Natural killer cell treated with Interleukin-12 subunit alpha and Interleukin-12 subunit beta and Interleukin-15 and Interleukin-18, amount 100 ng/mL, for 72 hours (primary cell): ENCODE data around the gene TRAF1. TPM values are rescaled to one million over a fixed set of nuclear protein-coding genes. Genes with fewer than 3 reads are reported as not detected.

Source experiments
- ATAC-seq, 2 donors: fragments of 150-1000 bp; cut with Tn5 transposase in 1 of 2; sonication (Bioruptor Pico), chemical (Tn5 transposase) in 1 of 2; 2 replicates each; pipeline ENCODE4 v1.10.0; 2021
- DNase-seq: peaks from one replicate; pipeline ENCODE4 v3.0.0; 2022; ENCODE audit warnings: low spot score
- H3K27ac Mint-ChIP-seq, 2 donors: 1 replicate in 1 of 2; 2 replicates in 1 of 2; pipeline ENCODE4 v1.8.0; 2022; ENCODE audit warnings: mixed read lengths in 2 of 2, mild to moderate bottlenecking in 1 of 2, moderate library complexity in 1 of 2
- H3K27me3 Mint-ChIP-seq, 2 donors: 1 replicate in 1 of 2; 2 replicates in 1 of 2; pipeline ENCODE4 v1.8.0; 2022; ENCODE audit warnings: mixed read lengths in 2 of 2
- H3K36me3 Mint-ChIP-seq: one replicate; pipeline ENCODE4 v1.8.0; 2022; ENCODE audit warnings: mixed read lengths
- H3K4me1 Mint-ChIP-seq, 2 donors: 1 replicate in 1 of 2; 2 replicates in 1 of 2; pipeline ENCODE4 v1.8.0; 2022; ENCODE audit warnings: low read depth in 2 of 2, mixed read lengths in 2 of 2, mild to moderate bottlenecking in 1 of 2
- H3K4me3 Mint-ChIP-seq: one replicate; pipeline ENCODE4 v1.8.0; 2022; ENCODE audit warnings: mixed read lengths
- H3K9me3 Mint-ChIP-seq: 2 replicates; pipeline ENCODE4 v1.8.0; 2022; ENCODE audit warnings: mixed read lengths
- total RNA-seq, 2 donors: library from RNA; stranded (reverse); gene quantifications; one replicate each; pipeline ENCODE4 v1.2.3, GENCODE V29; 2022

TRAF1 gene
- total RNA-seq, 2 donors from 2014 or later = 145 to 375 TPM

DNA sequence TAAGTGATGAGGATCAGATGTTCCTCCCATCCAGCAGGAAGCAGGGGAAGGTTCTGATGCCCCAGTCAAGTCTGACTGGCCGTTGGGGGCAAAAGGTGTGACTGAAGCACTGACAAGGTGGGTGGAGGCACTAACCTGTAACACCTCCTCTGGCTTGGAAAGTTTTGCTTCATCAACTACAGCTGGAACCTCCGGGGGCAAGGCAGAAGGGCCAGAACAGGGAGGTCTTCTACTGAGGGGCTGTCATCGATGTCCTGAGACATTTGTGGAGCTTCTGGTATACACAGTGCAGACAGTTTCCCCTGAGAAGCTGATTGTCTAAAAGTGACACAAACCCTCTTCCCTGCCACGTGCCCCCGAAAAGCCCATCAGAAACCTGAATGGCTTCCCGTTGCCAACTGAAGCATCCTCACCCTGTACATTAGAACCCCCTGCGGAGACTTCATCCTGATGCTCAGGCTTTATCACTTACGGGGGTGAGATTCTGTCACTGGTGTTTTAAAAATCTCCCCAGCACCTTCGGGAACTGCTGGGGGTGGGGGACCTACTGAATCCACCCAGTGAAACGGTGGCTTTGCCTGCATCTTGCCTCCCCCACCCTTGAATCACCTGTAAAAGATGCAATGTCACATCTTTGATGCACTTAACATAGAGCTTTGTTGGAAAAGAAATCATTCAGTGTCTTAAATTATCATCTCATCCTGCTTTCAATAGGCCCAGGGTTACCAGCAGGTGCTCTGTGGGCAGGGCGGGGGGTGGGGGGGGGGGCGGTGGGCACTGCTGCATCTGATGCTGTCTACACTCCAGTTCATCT is 24.6 kb downstream of the TRAF1 start:
- Mint-ChIP-seq H3K27ac (peak overlapping the region; percentile 57 to 86), H3K27me3 (no peaks in the 10 kb centered on the region), H3K4me3 (no peak overlapping the region), H3K4me1 (peaks cover 42 to 52% of the 10 kb centered on the region in 2 donors), H3K36me3 (peaks cover 24% of the 10 kb centered on the region), H3K9me3 (no peaks in the 10 kb centered on the region)
- ATAC-seq = no peak
- no peak for DNase-seq

DNA sequence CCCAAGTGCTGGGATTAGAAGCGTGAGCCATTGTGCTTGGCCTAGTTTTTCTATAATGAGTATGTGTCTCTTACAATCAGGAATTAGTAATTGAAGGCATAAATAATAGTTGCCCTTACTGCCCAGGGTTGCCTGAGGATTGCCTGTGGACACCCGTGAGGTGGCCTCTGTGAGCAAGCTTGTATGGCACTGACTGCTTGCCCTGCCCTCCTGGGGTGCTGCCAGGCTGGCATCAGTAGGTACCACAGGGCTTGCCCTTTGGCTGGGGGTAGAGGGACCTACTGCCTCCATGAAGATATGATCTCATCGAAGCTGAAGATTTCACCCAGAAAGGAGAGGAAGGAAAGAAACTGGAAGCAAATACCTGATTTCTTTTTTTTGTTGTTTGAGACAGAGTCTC is 25.8 kb downstream of the TRAF1 start:
- no peak for ATAC-seq
- H3K4me3 Mint-ChIP-seq = no peak overlapping the region
- no peak for DNase-seq
- peaks cover 16% of the 10 kb centered on the region for H3K36me3 Mint-ChIP-seq
- no peaks in the 10 kb centered on the region for H3K9me3 Mint-ChIP-seq
- H3K27me3 Mint-ChIP-seq = no peaks in the 10 kb centered on the region
- peaks cover 34 to 53% of the 10 kb centered on the region in 2 donors for H3K4me1 Mint-ChIP-seq
- H3K27ac Mint-ChIP-seq = peak overlapping the region; percentile 57 to 86

DNA sequence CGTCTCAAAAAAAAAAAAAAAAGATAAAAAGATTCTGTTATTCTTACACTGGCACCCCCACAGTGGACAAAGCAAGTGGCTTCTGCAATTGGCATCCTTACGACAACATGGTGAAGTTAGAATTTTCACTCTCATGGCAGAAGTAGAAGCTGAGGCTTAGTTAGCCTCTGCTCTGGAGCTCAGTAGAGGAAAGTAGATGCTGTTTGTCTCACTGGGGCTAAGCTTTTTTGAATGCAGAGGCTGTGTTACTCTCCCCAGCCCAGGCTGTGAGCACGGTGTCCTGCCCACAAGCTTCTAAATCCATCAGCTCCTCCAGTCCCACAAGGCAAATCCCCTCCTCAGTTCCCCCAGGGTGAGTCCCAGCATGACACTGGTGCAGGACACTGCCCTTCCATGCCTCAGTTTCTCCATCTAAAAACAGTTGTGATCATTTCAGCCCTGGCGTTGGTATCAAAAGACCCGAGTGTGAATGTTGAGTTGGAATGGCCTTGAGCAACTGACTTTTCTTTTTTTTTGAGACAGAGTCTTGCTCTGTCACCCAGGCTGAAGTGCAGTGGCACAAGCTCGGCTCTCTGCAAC is 27.0 kb downstream of the TRAF1 start:
- H3K4me1 Mint-ChIP-seq = peaks cover 28 to 41% of the 10 kb centered on the region in 2 donors
- DNase-seq = no peak
- peak overlapping the region; percentile 57 to 86 for H3K27ac Mint-ChIP-seq
- H3K4me3 Mint-ChIP-seq = no peak overlapping the region
- H3K9me3 Mint-ChIP-seq = no peaks in the 10 kb centered on the region
- no peak for ATAC-seq
- H3K36me3 Mint-ChIP-seq = peaks cover 16% of the 10 kb centered on the region
- no peaks in the 10 kb centered on the region for H3K27me3 Mint-ChIP-seq

DNA sequence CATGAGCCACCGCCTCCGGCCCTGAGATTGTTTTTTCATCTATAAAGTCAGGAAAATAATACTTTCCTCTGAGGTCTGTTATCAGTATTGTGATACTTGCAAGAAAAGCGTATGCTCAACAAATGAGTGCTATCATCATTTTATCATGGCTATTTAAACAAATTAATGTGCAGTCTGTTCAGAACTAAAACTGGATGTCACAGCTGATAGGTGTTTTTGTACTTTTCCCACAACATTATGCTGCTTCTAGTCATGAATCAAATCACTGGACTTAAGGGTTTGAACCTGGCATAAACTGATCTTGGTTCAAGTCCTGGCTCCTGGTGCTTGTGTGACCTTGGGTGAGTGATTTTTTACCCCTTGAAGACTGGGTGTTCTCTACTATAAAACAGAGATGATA is 28.2 kb downstream of the TRAF1 start:
- Mint-ChIP-seq H3K27me3 (no peaks in the 10 kb centered on the region), H3K4me3 (no peak overlapping the region), H3K4me1 (peaks cover 27 to 38% of the 10 kb centered on the region in 2 donors)

DNA sequence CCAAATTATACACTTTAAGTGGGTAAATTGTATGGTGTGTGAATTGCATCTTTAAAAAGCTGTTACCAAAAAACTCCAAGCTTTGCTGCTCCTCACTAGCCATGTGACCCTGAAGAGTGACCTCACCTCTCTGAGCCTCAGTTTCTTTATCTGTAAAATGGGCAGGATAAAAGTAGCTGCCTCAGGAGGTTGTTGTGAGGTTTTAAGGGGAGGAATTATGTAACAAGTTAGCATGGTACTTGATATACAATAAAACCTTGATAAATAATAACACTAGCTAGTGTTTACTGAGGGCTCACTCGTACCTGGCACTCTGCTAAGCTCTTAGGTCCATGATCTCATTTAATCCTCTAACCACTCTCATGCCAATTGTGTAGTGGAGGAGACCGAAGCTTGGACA is 30.6 kb downstream of the TRAF1 start:
- no peak for DNase-seq
- H3K9me3 Mint-ChIP-seq = no peaks in the 10 kb centered on the region
- peak overlapping the region; percentile 26 to 50 for H3K27ac Mint-ChIP-seq
- peaks cover 6% of the 10 kb centered on the region for H3K36me3 Mint-ChIP-seq
- no peak for ATAC-seq
- peaks cover 39 to 42% of the 10 kb centered on the region in 2 donors for H3K4me1 Mint-ChIP-seq
- no peaks in the 10 kb centered on the region for H3K27me3 Mint-ChIP-seq
- no peak overlapping the region for H3K4me3 Mint-ChIP-seq

More for the DNA sequence above, 28.2 kb downstream of the TRAF1 start:
- H3K36me3 Mint-ChIP-seq = peaks cover 14% of the 10 kb centered on the region
- ATAC-seq = no peak
- H3K27ac Mint-ChIP-seq = peak overlapping the region; percentile 57 to 84
- no peaks in the 10 kb centered on the region for H3K9me3 Mint-ChIP-seq
- no peak for DNase-seq

DNA sequence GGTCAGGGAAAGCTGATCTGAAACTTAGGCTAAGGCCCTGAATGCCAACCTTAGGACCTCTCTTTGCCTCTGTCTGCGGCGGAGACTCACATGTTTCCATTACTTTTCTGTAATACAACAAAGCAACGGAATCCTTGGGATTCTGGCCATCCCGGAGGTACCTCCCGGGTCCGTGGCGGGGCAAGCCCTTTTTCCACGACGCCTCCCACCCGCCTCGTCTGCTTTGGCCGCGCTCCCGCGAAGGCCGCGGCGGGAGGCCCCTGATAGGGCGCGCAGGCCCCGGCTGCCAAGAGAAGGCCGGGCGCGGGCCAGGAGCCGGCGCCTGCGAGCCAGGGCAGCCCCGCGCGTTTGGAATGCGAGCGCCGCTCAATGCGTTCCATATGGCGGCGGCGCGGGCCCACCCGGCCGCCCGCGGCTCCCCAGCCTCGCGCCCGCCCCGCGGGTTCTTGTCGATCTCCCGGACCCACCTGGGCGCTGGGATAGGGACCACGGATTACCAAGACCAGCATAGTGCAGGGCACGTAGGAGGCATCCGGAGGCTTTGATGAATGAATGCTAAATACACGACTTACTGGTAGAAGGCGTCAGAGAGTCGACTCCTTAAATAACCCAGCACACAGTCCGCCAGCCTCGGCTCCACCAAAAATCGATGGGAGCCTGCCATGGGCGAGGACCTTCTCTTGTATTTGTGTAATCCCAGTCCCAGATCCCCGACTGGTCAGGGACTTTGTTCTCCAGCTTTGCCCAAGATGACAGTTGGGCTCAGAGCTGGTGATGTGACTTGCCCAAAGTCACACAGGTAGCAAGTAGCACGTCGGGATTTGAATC is 32.1 kb downstream of the TRAF1 start:
- H3K4me3 Mint-ChIP-seq = no peak overlapping the region
- no peaks in the 10 kb centered on the region for H3K36me3 Mint-ChIP-seq
- DNase-seq (no peak), ATAC-seq (no peak)
- H3K27ac Mint-ChIP-seq = peak overlapping the region; percentile 26 to 86
- H3K4me1 Mint-ChIP-seq = peaks cover 40 to 42% of the 10 kb centered on the region in 2 donors
- H3K27me3 Mint-ChIP-seq = no peaks in the 10 kb centered on the region
- H3K9me3 Mint-ChIP-seq = no peaks in the 10 kb centered on the region

DNA sequence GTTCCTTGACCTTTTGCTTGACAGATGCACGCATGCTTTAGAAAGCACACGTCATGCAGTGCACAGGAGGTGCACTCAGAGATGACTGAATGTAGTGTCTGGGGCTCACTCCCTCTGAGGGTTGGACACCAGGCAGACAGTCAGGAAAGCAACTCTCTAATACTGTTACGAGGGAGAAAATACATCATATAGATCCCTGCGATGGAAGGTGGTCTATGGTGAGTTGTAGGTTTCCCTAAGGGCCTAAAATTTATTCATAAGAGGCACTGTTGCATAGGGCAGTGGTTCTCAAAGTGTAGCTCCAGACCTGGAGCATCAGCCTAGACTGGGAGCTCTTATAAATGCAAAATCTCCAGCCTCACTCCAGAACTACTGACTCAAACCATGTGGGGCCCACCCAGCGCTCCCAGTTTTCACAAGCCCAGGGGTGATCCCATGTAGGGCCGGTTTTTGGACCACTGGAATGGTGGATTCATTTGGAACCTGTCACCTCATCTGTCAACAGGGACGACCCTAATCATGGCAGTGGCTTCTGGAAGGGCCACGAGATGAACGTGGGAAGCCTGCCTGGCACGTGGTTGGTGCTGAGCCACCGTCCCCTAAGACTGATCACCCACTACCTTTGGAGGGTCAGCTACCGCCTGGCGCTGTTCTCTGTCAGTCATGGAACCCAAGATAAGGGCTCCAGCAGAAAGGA is 32.8 kb downstream of the TRAF1 start:
- H3K27ac Mint-ChIP-seq = peak overlapping the region; percentile 78 to 86
- no peak for ATAC-seq
- H3K4me3 Mint-ChIP-seq = peak overlapping the region; percentile 44
- H3K27me3 Mint-ChIP-seq = no peaks in the 10 kb centered on the region
- no peaks in the 10 kb centered on the region for H3K9me3 Mint-ChIP-seq
- no peaks in the 10 kb centered on the region for H3K36me3 Mint-ChIP-seq
- peaks cover 41 to 45% of the 10 kb centered on the region in 2 donors for H3K4me1 Mint-ChIP-seq
- no peak for DNase-seq

DNA sequence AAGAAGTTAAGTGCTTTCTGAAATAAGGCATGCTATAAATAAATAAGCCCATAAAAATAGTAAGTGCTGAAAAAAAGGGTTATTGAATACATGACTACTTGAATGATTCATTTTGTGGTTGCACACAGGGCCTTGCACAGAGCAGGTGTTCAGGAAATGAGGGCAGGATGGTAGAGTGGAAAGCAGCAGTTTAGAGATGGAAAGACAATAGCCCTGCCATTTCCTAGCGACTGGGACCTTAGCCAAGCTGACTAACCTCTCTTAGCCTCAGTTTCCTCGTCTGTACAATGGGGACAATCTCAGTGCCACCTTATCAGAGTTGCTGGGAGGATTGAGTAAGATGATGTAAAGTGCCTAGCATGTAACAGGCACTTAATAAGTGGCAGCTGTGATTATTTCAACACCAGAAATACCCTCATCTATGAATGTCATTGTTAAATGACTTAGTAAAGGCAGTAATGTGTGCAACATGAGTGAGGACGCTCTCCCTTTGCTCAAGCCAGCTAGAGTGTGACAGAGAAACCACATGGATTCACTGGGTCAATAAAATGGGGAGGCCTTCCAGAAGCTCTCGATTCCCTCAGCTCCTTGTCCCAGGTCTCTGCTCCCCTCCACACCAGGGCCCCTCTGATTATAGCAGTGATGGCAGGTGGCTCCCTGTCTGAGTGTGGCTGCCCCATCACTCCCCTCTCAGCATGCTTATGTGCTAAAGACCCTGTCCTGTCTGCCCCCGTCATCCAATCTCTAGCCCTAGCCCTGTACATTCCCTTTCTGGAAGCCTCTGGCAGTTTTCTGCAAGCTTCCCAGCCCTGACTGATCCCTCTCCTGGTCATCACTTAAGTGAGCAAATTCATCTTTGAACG is 33.6 kb downstream of the TRAF1 start:
- DNase-seq (no peak), ATAC-seq (peak; percentile 71 to 83)
- peak overlapping the region; percentile 44 for H3K4me3 Mint-ChIP-seq
- H3K36me3 Mint-ChIP-seq = no peaks in the 10 kb centered on the region
- H3K4me1 Mint-ChIP-seq = peaks cover 35 to 45% of the 10 kb centered on the region in 2 donors
- H3K27ac Mint-ChIP-seq = peak overlapping the region; percentile 78 to 86
- H3K9me3 Mint-ChIP-seq = no peaks in the 10 kb centered on the region
- no peaks in the 10 kb centered on the region for H3K27me3 Mint-ChIP-seq

DNA sequence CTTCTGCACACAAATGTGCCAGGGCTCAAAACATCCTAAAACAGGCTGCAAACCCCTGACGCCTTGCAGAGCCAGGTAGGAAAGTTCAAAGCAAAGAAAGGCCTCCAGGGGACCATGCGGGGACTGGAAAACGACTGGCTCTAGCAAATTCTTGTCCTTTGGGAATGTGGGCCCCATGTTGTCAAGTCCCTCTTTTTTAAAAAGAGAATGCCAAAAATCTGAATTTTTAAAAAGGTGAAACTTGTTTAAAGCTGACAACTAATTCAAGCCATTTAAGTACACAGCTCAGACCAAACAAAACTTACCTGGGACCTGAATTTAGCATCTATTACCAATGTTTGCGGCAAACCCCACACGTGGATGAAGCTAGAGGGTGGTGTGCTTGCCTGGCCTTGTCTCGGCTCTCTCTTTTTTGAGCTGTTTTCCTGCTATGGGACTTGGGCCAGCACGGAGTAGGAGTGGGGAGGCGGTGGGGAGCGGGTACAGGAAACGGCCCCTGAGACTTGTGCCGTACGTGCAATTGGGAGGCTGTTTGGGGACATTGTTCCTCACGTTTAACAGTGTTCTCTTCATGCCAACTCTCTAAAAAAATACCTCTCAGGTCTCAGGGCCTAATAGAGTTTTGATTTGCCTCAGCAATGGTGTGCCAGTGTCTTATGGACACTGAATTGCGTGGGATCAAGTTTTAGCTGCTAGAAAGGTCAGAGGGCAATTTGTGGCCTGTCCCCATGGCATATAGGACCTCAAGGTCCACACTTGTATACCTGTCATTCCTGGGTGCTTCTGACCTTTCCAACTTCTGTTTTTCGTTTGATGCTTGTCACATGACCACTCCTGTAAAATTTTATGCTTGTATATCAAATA is 34.5 kb downstream of the TRAF1 start:
- DNase-seq (no peak), ATAC-seq (peak in 1 of 2 donors; percentile 1)
- H3K36me3 Mint-ChIP-seq = no peaks in the 10 kb centered on the region
- peaks cover 35 to 43% of the 10 kb centered on the region in 2 donors for H3K4me1 Mint-ChIP-seq
- peak overlapping the region; percentile 78 to 86 for H3K27ac Mint-ChIP-seq
- peak overlapping the region; percentile 44 for H3K4me3 Mint-ChIP-seq
- H3K9me3 Mint-ChIP-seq = no peaks in the 10 kb centered on the region
- no peaks in the 10 kb centered on the region for H3K27me3 Mint-ChIP-seq

DNA sequence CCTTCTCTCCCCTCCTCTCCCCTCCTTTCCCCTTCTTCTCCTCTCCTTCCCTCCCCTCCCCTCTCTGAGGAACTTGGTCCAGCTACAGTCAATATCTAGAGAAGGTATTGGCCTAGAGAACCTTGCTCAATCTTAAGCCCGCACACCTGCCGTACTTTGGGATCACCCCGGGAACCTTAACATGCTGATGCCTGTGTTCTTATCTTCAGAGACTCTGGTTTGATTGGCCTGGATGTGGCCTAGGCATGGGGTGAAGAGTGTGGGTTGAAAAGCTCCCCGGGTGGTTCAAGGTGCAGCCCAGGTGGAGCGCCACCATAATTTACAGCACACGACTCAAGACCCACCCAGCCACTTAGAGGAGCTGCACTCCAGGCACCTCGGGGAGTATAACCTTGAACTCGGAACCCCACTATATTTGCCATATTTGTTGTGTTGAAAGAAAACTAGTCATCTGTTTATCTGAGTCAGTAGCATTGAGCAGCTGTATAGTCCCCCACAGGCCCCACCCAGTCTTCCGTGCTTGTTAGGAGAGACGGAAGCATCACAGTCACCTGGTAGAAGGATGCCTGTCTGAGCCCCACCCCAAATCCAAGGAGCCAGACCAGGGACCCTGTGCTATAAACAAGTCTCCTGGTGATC is 35.2 kb downstream of the TRAF1 start:
- Mint-ChIP-seq H3K27me3 (no peaks in the 10 kb centered on the region), H3K27ac (peak overlapping the region; percentile 78 to 86), H3K9me3 (no peaks in the 10 kb centered on the region), H3K36me3 (no peaks in the 10 kb centered on the region), H3K4me3 (peak overlapping the region; percentile 44), H3K4me1 (peaks cover 28 to 38% of the 10 kb centered on the region in 2 donors)
- peak in 1 of 2 donors; percentile 47 for ATAC-seq
- no peak for DNase-seq

DNA sequence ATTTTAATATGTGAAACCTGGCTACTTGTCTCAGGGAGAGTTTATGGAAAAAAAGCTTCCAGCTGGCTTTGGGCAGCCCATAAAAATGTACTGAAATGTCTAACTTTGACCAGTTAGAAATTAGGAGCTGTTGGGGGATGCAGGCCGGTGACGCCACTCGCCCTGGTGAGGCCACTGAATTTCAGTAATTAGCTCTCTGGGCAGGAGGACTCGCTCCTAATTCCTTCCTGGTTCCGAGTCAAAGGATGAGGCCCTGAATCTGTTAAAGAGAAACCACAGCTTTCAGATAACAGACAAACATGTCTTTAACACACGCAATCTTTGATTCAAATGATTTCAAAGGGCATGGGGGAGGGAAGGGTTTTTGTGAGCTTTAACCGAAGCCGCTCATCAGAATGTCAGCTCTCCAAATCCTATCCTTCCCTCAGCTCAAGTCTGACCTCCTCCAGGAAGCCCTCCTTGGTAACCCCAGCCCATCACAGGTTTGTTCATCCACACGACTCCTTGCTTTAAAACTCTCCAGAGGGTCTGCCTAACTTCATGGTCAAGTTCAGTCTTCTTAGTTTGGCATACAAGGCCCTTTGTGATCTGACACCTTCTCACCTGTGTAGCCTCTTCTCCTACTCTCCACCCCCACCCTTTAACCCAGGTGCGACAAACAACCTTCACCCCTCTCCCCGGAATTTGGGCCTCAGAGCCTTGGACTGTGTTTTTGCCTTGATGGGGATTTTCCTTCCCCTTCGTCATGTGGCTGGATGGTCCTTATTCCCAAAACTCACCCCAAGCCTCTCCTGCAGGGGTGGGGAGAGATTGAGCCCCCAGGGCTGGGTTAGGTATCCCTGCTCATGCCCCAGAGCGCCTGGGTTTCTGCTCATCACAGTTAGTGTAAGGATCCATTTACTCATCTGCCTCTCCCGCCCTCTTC is 36.0 kb downstream of the TRAF1 start:
- Mint-ChIP-seq H3K9me3 (no peaks in the 10 kb centered on the region), H3K4me1 (peaks cover 31 to 38% of the 10 kb centered on the region in 2 donors), H3K27ac (peak overlapping the region; percentile 78 to 86), H3K36me3 (no peaks in the 10 kb centered on the region), H3K27me3 (no peaks in the 10 kb centered on the region), H3K4me3 (peak overlapping the region; percentile 63)
- DNase-seq = no peak
- ATAC-seq = no peak
